Osteoblast (primary cell): ENCODE data around the gene STARD3. TPM values are rescaled to one million over a fixed set of nuclear protein-coding genes. Genes with fewer than 3 reads are reported as not detected.
A peak's percentile ranks its signal among the peaks of the same experiment; 100 is the strongest.

Experiments
- DNase-seq: peaks from one replicate; pipeline ENCODE4 v3.0.0; 2011; ENCODE audit warnings: low spot score, mixed read lengths; ENCODE audit not compliant: insufficient read length; ENCODE audit errors: missing footprints
- H2AFZ ChIP-seq: 2 replicates; pipeline ENCODE4 v1.6.0; 2011; ENCODE audit warnings: mild to moderate bottlenecking, low read length
- H3K27ac ChIP-seq: 2 replicates; pipeline ENCODE4 v1.5.1; 2011; ENCODE audit warnings: mild to moderate bottlenecking, low read depth, low read length, moderate library complexity
- H3K27me3 ChIP-seq: 2 replicates; pipeline ENCODE4 v1.6.0; 2012; ENCODE audit warnings: mild to moderate bottlenecking, control low read depth, inconsistent platforms, low read length, moderate library complexity; ENCODE audit not compliant: insufficient read depth
- H3K36me3 ChIP-seq: 2 replicates; pipeline ENCODE4 v1.5.1; 2011; ENCODE audit warnings: mild to moderate bottlenecking, low read length, control low read depth, moderate library complexity; ENCODE audit not compliant: insufficient read depth
- H3K4me1 ChIP-seq: 2 replicates; pipeline ENCODE4 v1.5.1; 2011; ENCODE audit warnings: mild to moderate bottlenecking, low read length, control low read depth, moderate library complexity; ENCODE audit not compliant: insufficient read depth
- H3K4me2 ChIP-seq: 2 replicates; pipeline ENCODE4 v1.6.0; 2011; ENCODE audit warnings: mild to moderate bottlenecking, low read length; ENCODE audit not compliant: insufficient read depth
- H3K4me3 ChIP-seq: fragments of 200-600 bp; sonication (generic); 3 replicates; pipeline ENCODE4 v1.5.1; 2012; ENCODE audit warnings: mild to moderate bottlenecking, low read length, inconsistent platforms; ENCODE audit not compliant: insufficient read depth
- H3K79me2 ChIP-seq: 2 replicates; pipeline ENCODE4 v1.6.0; 2012; ENCODE audit warnings: mild to moderate bottlenecking, low read length, control low read depth, inconsistent platforms; ENCODE audit not compliant: insufficient read depth
- H3K9me3 ChIP-seq: 2 replicates; pipeline ENCODE4 v1.5.1; 2011; ENCODE audit warnings: low read depth, low read length, control low read depth
- H4K20me1 ChIP-seq: 2 replicates; pipeline ENCODE4 v1.6.0; 2012; ENCODE audit warnings: mild to moderate bottlenecking, low read length, control low read depth; ENCODE audit not compliant: insufficient read depth
- total RNA-seq: library from RNA; depleted of rRNA; stranded (reverse); fragments of >200 nt; gene quantifications from 2 replicates; pipeline ENCODE4 v1.2.3, GENCODE V29; 2012
- TF ChIP-seq, protein P1 (sequence below): IDR thresholded peaks from 2 replicates; pipeline ENCODE4 v1.5.1; 2011; ENCODE audit warnings: mild to moderate bottlenecking, low read depth, low read length, moderate library complexity; ENCODE audit errors: extremely low read depth

The STARD3 gene
- total RNA-seq, 1 donor: 35.8 TPM

DNA sequence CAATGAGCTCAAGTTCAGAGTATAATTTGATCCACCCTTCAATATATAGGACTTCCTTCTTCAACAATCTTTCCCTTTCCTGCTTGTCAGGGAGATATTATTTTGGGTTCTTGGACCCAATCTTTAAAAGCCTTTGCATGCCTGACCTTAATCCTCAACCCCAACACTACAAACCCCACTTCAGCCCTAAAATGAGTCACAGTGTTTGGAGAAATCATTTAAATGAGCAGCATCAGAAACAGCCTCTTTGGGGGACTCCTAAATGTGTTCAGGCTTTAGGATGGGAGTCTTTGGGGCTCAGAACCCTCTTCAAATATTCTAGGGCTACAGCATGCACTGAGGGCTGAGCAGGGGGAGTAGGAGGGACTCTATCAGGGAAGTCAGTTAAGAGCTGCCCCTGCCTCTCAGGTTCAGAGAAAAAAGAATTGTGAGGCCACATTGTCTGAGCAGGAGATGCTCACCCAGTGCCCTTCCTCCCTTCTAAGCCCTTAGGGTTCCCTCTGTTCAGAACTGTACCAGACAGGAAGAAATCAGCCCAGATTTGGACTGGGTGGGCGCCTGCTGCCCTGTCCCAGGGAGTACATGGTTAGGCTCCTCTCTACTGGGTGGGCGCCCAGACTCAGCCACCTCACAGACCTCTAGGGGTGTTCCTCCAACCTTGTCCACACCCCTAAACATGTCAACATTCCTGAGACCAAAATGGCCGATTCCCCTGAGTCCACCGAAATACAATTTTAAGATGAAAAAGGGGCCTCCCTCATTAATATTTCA is 34.2 kb upstream of the STARD3 start:
- Histone ChIP-seq H4K20me1 (peaks cover 3% of the 10 kb centered on the region), H3K27me3 (peaks cover 98% of the 10 kb centered on the region), H3K4me2 (no peak overlapping the region), H3K9me3 (no peaks in the 10 kb centered on the region), H2AFZ (no peak overlapping the region), H3K36me3 (no peaks in the 10 kb centered on the region), H3K27ac (no peak overlapping the region), H3K79me2 (no peaks in the 10 kb centered on the region), H3K4me3 (no peak overlapping the region), H3K4me1 (no peaks in the 10 kb centered on the region)
- DNase-seq: peak; percentile 54
- TF ChIP-seq, protein P1, sequence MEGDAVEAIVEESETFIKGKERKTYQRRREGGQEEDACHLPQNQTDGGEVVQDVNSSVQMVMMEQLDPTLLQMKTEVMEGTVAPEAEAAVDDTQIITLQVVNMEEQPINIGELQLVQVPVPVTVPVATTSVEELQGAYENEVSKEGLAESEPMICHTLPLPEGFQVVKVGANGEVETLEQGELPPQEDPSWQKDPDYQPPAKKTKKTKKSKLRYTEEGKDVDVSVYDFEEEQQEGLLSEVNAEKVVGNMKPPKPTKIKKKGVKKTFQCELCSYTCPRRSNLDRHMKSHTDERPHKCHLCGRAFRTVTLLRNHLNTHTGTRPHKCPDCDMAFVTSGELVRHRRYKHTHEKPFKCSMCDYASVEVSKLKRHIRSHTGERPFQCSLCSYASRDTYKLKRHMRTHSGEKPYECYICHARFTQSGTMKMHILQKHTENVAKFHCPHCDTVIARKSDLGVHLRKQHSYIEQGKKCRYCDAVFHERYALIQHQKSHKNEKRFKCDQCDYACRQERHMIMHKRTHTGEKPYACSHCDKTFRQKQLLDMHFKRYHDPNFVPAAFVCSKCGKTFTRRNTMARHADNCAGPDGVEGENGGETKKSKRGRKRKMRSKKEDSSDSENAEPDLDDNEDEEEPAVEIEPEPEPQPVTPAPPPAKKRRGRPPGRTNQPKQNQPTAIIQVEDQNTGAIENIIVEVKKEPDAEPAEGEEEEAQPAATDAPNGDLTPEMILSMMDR: no peak

DNA sequence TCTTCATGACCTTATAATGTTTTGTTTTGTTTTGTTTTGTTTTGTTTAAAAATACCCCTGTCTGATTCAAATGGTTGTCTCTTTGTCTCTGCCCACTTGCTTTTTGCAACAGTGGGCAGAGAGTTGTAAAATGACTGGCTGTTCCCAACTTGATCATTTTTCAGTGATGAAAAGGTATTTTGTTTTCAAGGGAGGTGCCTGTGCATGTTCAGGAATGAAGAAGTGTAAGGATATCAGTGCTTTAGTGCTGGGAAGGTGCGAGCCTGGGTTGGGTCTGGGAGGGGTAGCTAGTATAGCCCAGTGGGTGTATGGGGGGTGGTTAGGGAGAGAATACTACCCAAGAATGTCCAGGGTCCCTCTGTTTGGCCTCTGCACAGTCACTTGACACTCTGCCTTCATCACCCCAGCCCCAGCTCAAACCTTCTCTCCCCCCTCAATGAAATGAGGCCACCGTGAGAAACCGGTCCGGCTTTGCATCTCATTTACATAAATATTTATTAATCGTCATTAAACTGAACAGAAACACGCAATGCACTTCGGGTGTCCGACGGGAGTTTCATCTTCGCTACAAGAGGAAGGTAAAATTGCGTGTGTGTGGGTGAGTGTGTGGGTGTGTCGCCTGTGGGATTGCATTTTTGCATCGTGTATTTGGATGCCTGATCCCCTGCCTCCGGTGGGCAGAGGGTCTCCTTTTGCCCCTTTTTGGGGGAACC is 33.5 kb upstream of the STARD3 start:
- Histone ChIP-seq H4K20me1 (no peaks in the 10 kb centered on the region), H3K4me3 (no peak overlapping the region), H3K79me2 (no peaks in the 10 kb centered on the region), H3K27ac (no peak overlapping the region), H2AFZ (no peak overlapping the region), H3K4me1 (no peaks in the 10 kb centered on the region), H3K4me2 (no peak overlapping the region), H3K9me3 (no peaks in the 10 kb centered on the region), H3K36me3 (no peaks in the 10 kb centered on the region), H3K27me3 (peaks cover 97% of the 10 kb centered on the region)
- peak; percentile 62 for DNase-seq
- TF ChIP-seq, protein P1: no peak

DNA sequence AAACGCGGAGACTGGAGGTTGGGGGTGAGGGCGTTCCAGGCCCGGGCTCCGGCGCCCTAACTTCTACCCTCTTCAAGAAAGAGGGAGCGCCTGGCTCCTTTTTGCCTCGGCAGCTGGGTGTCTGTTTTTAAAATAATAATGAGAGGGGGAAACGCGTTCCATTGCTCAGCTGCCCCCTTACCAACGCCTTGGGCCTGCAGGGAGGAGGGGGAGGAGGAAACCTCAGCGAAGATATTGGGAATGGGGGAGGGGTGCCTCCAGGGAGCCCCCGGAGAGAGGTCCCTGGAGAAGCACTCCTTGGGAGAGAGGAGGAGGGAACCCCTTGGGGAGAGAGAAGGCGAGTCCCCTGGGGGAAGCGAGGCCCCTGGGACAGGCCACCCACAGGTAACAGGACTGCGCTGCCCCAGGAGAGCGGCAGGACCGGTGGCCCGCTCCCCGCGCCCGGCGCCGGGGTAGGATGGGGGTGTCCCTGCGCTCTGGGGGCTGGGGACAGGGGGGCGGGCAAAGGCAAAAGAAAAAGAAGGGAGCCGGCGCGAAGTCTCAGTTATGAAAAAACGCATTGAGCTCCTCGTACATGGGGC is 31.9 kb upstream of the STARD3 start:
- TF ChIP-seq, protein P1: no peak
- Histone ChIP-seq H3K4me2 (no peak overlapping the region), H3K9me3 (no peaks in the 10 kb centered on the region), H3K27ac (no peak overlapping the region), H3K79me2 (no peaks in the 10 kb centered on the region), H2AFZ (no peak overlapping the region), H3K4me3 (no peak overlapping the region), H3K36me3 (no peaks in the 10 kb centered on the region), H3K27me3 (peaks cover 95% of the 10 kb centered on the region), H4K20me1 (no peaks in the 10 kb centered on the region), H3K4me1 (no peaks in the 10 kb centered on the region)
- peak; percentile 62 for DNase-seq
